Spleen (tissue), 11 donors: ENCODE data around the gene IKBKE. TPM values are rescaled to one million over a fixed set of nuclear protein-coding genes. Genes with fewer than 3 reads are reported as not detected.

Source experiments
- DNase-seq: peaks from one replicate; pipeline ENCODE4 v3.0.0-alpha.2; 2020
- H3K27ac ChIP-seq, 8 donors: fragments of 200-600 bp; sonication (generic) in 7 of 8; 1 replicate in 4 of 8; 2 replicates in 4 of 8; pipeline versions ENCODE4 v1.5.0 to v1.8.0; 2016 to 2021; ENCODE audit warnings: inconsistent platforms in 4 of 8, mild to moderate bottlenecking in 4 of 8, moderate library complexity in 1 of 8
- H3K27me3 ChIP-seq, 7 donors: fragments of 200-600 bp; sonication (generic) in 6 of 7; replicated peaks in 1 of 7; 1 replicate in 4 of 7; 2 replicates in 3 of 7; pipeline versions ENCODE4 v1.5.0 to v1.8.0; 2016 to 2021; ENCODE audit warnings: inconsistent platforms in 3 of 7, mild to moderate bottlenecking in 1 of 7
- H3K36me3 ChIP-seq, 6 donors: fragments of 200-600 bp; sonication (generic) in 5 of 6; 1 replicate in 4 of 6; 2 replicates in 2 of 6; pipeline versions ENCODE4 v1.5.0 to v1.8.0; 2016 to 2021; ENCODE audit warnings: inconsistent platforms in 2 of 6
- H3K4me1 ChIP-seq, 6 donors: fragments of 200-600 bp; sonication (generic) in 5 of 6; 1 replicate in 3 of 6; 2 replicates in 3 of 6; pipeline versions ENCODE4 v1.5.0 to v1.8.0; 2016 to 2021; ENCODE audit warnings: inconsistent platforms in 3 of 6
- H3K4me3 ChIP-seq, 8 donors: fragments of 200-600 bp; sonication (generic) in 7 of 8; 1 replicate in 4 of 8; 2 replicates in 4 of 8; pipeline versions ENCODE4 v1.5.0 to v1.8.0; 2016 to 2021; ENCODE audit warnings: inconsistent platforms in 4 of 8, mild to moderate bottlenecking in 4 of 8, moderate library complexity in 2 of 8
- H3K9me3 ChIP-seq, 8 donors: fragments of 200-600 bp; sonication (generic) in 7 of 8; 1 replicate in 4 of 8; 2 replicates in 4 of 8; pipeline versions ENCODE4 v1.5.0 to v1.8.0; 2016 to 2021; ENCODE audit warnings: inconsistent platforms in 4 of 8
- CTCF ChIP-seq, 11 experiments: fragments of 200-600 bp in 7 of 11; fragments of 450-650 bp in 4 of 11; sonication (generic) in 4 of 11; IDR thresholded peaks in 8 of 11; conservative IDR thresholded peaks in 3 of 11; 1 replicate in 7 of 11; 2 replicates in 4 of 11; pipeline versions ENCODE4 v1.4.0 to v1.8.0; 2016 to 2021; ENCODE audit warnings: antibody characterized with exemption in 11 of 11, inconsistent platforms in 4 of 11, mild to moderate bottlenecking in 1 of 11
- POLR2A ChIP-seq, 3 donors: fragments of 450-650 bp; IDR thresholded peaks; one replicate each; pipeline ENCODE4 v1.5.1; 2017; ENCODE audit warnings: antibody characterized with exemption in 3 of 3, mild to moderate bottlenecking in 1 of 3
- POLR2AphosphoS5 ChIP-seq, 3 donors: sonication (generic); formaldehyde crosslinking; IDR thresholded peaks; one replicate each; pipeline ENCODE4 v1.5.1; 2017; ENCODE audit warnings: antibody characterized with exemption in 3 of 3
- WGBS, 5 donors: extraction: QIAGEN DNeasy Blood & Tissue Kit in 3 of 5; methylation state at CpG; one replicate each; pipeline versions ENCODE4 v1.1.5 to v1.1.7; 2013 to 2018; 5-methylcytosine and 5-hydroxymethylcytosine counted together
- intact Hi-C: fragments of 100-400 bp; cut with DNase I; formaldehyde crosslinking; loops from one replicate; pipeline ENCODE4 v1.15.0; 2023; ENCODE audit warnings: low total_unique reads
- polyA plus RNA-seq, 3 donors: library from polyadenylated mRNA; stranded (reverse); fragments of 200-250 nt; gene quantifications; one replicate each; pipeline ENCODE4 v1.2.1, GENCODE V29; 2013
- total RNA-seq, 7 donors: library from RNA; depleted of rRNA in 3 of 7; stranded (reverse); fragments of >200 nt in 3 of 7; fragmentation: NEBNext Ultra II Directional in 4 of 7; extraction: Animal tissue kit (Norgen Biotek cat#: 25700) in 4 of 7; gene quantifications; one replicate each; pipeline versions ENCODE4 v1.1.0 to v1.2.1, GENCODE V29; 2016 to 2021
- donor health status: healthy with polysubstance abuse.
- donor health status: DM: no; HTN: no; CAD: no; lungs with moderate emphysema.
- donor health status: DM: no; HTN: no; CAD: no.
- donor health status: Bipolar disorder and iron deficiency.
- donor health status: healthy.
- donor health status: DM: no; HTN: no; CAD: no.
- donor health status: DM: yes; HTN: yes; CAD: no.

Gene IKBKE
- total and polyA plus RNA-seq, 10 donors, result 11.3 to 37.3 (median 29.7) TPM

DNA sequence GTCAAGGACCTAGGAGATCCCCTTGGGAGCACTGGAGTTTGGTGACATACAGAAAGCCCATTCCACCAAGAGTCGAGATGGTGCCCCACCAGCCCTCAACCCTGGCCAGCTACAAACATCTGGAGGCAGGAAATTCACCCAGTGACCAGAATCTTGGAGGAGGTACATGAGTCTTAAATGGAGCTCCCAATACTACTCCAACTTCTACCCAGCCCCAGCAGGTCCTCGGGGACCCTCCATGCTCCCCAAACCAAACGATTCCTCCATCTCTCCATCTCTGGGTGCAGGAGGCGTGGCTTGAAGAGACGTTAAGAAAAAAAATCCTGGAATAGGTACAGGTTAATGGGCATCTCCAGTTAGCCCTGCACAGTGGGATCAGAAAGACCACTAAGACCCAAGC, 31.6 kb downstream of the IKBKE start:
- Histone ChIP-seq H3K4me1 (peaks cover 9 to 80% (median 43%) of the 10 kb centered on the region in 6 donors), H3K36me3 (peaks cover 0 to 29% (median 3%) of the 10 kb centered on the region in 6 donors), H3K9me3 (no peaks in the 10 kb centered on the region), H3K27me3 (peaks cover 0 to 13% (median 0%) of the 10 kb centered on the region in 7 donors), H3K27ac (peak overlapping the region in 6 of 8 donors; percentile 43 to 84 (median 56)), H3K4me3 (no peak overlapping the region)
- intact Hi-C loops, result no loop called here
- TF ChIP-seq POLR2A (IDR thresholded peaks at IDR 0.05) (no peak), CTCF (IDR thresholded peaks at IDR 0.05 in 8 of 11, conservative IDR thresholded peaks at IDR 0.05 in 3 of 11) (no peak)
- DNase-seq, result peak; percentile 23
- 81 to 94% (median 82%) methylated on average over 5 of the region's 5 CpGs for WGBS, 5 donors

DNA sequence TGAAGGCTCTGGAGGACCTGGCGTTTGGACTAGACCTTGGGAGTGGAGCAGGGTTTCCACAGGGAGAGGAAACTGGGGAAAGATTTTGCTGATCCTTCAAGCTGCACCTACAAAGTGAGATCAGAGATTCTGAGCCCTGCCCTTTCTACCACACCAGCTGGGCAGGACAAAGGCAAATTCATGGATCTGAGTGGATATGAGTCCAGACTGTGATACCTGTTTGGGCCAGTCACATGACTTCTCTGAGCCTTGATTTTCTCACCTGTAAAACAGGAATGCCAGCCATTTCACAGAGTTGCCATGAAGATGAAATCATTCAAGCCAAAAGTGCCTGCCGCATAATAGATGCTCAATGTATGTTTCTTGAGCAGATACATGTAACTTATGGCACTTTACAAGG, 32.1 kb downstream of the IKBKE start:
- no peak overlapping the region for H3K4me3 ChIP-seq
- peaks cover 0 to 19% (median 0%) of the 10 kb centered on the region in 7 donors for H3K27me3 ChIP-seq
- peak; percentile 45 for DNase-seq
- WGBS, 5 donors, result 79 to 94% (median 86%) methylated on average over 2 of the region's 2 CpGs
- intact Hi-C loops, result no loop called here
- H3K9me3 ChIP-seq, result no peaks in the 10 kb centered on the region
- H3K36me3 ChIP-seq, result peaks cover 0 to 24% (median 3%) of the 10 kb centered on the region in 6 donors
- H3K4me1 ChIP-seq, result peaks cover 4 to 80% (median 43%) of the 10 kb centered on the region in 6 donors
- peak overlapping the region in 4 of 8 donors; percentile 53 to 84 (median 62) for H3K27ac ChIP-seq
- TF ChIP-seq POLR2A (IDR thresholded peaks at IDR 0.05) (no peak), POLR2AphosphoS5 (IDR thresholded peaks at IDR 0.05) (no peak), CTCF (IDR thresholded peaks at IDR 0.05 in 8 of 11, conservative IDR thresholded peaks at IDR 0.05 in 3 of 11) (no peak)

DNA sequence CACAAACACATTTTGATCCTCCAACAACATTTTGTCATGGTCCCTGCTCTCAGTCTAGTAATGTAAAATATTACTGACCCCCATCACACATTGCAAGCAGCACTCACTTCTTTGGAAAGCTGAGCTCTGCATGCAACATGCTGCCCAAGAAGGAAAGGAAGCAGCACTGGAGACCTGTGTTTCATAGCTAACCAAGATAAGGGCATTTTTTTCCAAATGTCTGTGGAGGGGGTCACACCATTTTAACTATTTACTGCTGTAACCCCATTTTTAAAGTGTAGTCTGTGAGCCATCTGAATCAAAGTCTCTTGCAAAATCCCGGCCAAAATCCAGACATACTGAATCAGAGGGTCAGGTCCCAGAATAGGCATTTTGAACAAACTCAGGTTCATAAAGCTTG, 32.5 kb downstream of the IKBKE start:
- H3K27me3 ChIP-seq, result peaks cover 0 to 23% (median 4%) of the 10 kb centered on the region in 7 donors
- no peak for TF ChIP-seq CTCF (IDR thresholded peaks at IDR 0.05 in 8 of 11, conservative IDR thresholded peaks at IDR 0.05 in 3 of 11)
- no peak for TF ChIP-seq POLR2AphosphoS5 (IDR thresholded peaks at IDR 0.05)
- no peak for TF ChIP-seq POLR2A (IDR thresholded peaks at IDR 0.05)
- intact Hi-C loops, result no loop called here
- H3K9me3 ChIP-seq, result no peaks in the 10 kb centered on the region
- H3K4me3 ChIP-seq, result no peak overlapping the region
- peak overlapping the region in 3 of 8 donors; percentile 53 to 84 (median 64) for H3K27ac ChIP-seq
- WGBS, 5 donors, result 84 to 94% (median 92%) methylated on average over 1 of the region's 1 CpG
- H3K36me3 ChIP-seq, result peaks cover 0 to 21% (median 3%) of the 10 kb centered on the region in 6 donors
- peaks cover 4 to 80% (median 43%) of the 10 kb centered on the region in 6 donors for H3K4me1 ChIP-seq
- no peak for DNase-seq

DNA sequence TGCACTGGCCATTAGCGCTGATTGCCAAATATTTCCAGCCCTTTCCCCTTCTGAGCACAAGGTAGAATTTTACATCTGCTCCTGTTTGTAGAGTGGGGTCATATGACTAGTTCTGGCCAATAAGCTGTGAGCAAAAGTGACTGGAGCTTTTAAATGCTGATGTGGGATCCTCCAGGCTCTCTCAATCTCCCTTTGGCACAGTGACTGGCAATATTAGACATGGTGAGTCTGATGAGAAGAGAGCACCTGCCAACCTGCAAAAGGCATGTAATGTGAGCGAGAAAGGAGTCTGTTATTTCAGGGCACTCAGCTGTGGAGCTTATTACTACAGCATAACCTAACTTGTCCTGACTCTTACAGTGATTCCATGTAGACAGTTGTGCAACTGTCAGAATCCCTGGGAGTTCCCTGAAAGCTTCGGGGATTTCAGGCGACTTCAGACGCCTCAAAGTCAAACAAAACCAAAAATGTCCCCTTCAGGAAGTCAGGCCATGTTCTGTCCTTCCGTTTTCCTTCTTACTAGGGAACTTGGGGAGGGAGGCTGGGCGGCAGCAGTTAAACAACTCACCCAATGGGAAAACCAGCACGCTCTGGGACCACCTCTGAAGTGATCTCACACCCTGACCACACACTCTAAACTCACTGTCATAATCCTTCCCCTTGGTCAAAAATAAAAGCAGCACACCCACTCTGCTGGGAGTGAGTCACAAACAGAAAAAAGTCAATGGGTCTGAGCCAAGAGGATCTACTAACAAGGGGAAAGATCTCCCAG, 33.5 kb downstream of the IKBKE start:
- peaks cover 0 to 32% (median 9%) of the 10 kb centered on the region in 7 donors for H3K27me3 ChIP-seq
- H3K27ac ChIP-seq, result peak overlapping the region in 7 of 8 donors; percentile 17 to 84 (median 46)
- H3K36me3 ChIP-seq, result peaks cover 0 to 13% (median 1%) of the 10 kb centered on the region in 6 donors
- TF ChIP-seq CTCF (IDR thresholded peaks at IDR 0.05 in 8 of 11, conservative IDR thresholded peaks at IDR 0.05 in 3 of 11), result no peak
- TF ChIP-seq POLR2AphosphoS5 (IDR thresholded peaks at IDR 0.05), result peak in 1 of 3 donors; percentile 17
- peaks cover 3 to 84% (median 49%) of the 10 kb centered on the region in 6 donors for H3K4me1 ChIP-seq
- peak; percentile 31 for DNase-seq
- no peak overlapping the region for H3K4me3 ChIP-seq
- H3K9me3 ChIP-seq, result no peaks in the 10 kb centered on the region
- 32 to 49% (median 41%) methylated on average over 8 of the region's 8 CpGs for WGBS, 5 donors
- intact Hi-C loops, result no loop called here
